HG02610 (cell line): ENCODE data around the gene RIMBP2.

Experiments
- ATAC-seq: cut with Tn5 transposase; IDR thresholded peaks from one replicate; pipeline ENCODE4 v1.9.1; 2021; ENCODE audit warnings: mild to moderate bottlenecking, moderate library complexity; ENCODE audit not compliant: unreplicated experiment

The RIMBP2 gene

DNA sequence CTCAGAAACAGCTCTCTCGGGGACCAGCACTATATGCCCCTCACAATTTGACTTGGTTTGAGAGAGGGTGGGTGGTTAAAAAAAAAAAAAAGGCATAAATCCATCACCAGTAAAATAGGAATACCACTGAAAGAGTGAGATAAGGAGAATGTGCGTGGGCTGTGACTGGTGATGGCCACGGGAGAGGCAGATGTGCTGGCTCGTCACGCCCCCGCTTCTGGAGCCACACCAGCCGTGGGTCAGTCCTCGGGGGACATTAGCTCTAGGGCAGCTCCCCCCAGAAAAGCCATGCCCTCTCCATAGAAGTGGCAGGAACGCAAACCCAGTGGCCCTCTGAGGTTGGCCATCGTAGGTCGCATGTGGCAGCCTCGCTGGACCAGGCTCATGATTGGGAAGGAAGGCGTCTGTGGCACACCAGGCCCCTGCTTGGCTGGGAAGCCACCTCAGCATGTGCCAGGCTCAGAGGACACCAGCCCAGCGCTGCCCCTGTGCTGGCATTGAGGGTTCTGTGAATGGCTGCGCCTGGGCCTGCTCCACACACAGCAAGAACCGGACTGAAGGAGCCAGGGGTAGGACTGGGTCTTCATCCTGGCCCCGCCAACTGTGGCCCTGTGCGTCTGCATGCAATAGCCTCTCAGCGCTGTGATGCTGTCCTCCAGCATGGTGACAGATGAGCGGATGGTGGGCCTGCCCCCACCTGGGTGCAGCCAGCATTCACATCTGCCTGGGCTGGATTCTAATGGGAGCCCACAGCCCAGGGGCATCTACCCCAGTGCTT, 267.9 kb downstream of the RIMBP2 start:
- no peak for ATAC-seq

- no peak for ATAC-seq
These were observed 268.5 kb downstream of the RIMBP2 start for GRCh38 chr12:130447655-130447965.

DNA sequence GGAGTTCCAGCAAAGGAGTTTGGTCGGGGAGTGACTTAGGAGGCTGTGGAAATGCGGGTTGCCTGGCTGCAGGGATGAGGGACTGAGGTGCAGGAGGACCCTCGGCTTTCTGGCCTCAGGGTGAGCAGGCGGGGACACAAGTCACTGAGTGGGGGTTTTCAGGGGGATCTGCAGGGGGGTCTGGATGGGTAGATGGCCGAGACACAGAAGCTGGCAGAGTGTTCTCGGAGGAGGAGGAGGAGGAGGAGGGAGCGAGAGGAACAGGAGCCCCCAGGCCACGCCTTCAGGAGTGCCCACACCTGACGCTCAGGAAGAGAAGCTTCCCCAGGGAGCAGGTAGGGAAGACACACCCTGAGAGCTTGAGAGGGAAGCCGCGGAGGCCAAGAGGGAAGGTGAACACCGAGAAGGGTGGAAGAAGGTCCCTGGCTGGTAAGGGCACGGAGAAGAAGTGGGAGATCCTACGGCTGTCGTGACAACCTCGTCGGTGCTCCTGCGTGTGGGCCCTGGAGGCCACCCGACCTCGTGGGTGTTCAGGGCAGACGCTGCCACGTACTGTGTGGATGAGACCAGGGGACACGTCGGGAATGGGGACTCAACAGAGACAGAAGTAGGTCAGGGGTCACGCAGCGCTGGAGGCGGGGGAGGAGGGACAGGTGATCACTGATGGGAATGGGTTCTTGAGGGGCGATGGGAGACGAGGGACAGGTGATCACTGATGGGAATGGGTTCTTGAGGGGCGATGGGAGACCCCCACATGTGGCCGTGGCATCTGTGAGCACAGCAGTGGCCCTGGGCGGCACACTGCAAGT, 269.0 kb downstream of the RIMBP2 start:
- no peak for ATAC-seq

- ATAC-seq, result no peak
These were observed 271.1 kb downstream of the RIMBP2 start for GRCh38 chr12:130444986-130445385.

- ATAC-seq, result no peak
These were observed 272.0 kb downstream of the RIMBP2 start for GRCh38 chr12:130444061-130444460.

DNA sequence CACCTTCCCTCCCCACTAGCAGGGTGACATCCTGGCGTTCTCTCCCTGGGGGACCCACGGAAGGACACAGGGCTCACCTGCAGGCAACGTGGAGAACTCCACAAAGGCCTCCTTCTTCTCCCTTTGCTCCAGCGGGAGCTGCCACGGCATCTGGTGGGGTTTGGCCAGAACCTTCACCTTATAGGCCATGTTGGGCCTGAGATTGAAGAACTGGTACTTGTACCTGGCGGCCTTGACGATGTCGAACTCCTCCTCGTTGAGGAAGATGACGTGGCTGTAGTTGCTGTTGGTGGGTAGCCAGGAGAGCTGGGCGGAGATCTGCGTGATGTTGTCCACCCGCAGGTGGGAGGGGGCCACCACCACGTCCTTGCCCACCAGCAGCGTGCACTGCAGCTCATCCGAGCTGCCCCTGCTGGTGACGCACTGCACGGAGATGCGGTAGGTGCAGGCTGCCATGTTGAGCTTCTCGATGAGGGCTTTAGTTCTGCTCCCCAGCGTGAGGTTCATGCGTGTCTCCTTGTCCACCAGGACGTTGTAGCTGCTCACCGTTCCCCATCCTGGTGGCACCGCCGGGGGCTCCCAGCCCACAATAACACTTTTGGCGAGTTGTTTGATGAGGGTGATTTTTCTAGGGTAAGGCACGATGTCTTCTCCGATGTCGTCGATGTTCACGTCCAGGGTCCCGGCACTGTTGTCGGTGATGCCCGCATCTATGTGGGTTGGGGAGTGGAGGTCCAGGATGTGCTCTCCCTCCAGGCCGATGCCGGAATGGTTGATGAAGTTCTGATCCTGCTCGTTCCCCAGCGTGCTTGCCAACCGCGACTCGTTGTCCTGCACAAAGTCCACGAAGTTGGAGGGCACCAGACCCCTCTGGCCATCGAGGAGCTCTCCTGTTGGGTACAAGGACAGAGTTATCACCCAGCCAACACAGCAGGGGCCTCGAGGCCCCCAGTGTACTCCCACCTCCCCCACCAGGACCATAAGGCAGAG, 274.0 kb downstream of the RIMBP2 start:
- ATAC-seq, result no peak

GRCh38 chr12:130440411-130441080, 275.6 kb downstream of the RIMBP2 start:
- no peak for ATAC-seq

GRCh38 chr12:130439250-130439649, 276.8 kb downstream of the RIMBP2 start:
- no peak for ATAC-seq

GRCh38 chr12:130438711-130439110, 277.4 kb downstream of the RIMBP2 start:
- no peak for ATAC-seq

DNA sequence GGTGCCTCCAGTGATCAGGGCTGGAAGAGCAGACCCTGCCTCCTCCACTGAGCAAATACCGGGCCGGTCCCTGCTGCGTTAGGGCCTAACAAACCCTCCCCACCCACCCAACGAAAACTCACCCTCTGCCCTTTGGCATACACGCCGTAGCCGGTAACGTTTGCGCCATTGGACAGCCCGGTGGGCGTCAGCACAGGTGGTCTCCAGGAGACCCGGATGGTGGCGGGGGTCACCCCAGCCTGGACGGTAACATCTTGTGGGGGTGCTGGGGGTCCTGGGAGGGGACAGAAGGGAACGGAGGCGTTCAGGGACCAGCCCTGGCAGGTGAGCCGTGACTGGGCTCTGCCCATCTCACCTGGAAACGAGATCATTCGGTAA, 277.9 kb downstream of the RIMBP2 start:
- ATAC-seq, result no peak

DNA sequence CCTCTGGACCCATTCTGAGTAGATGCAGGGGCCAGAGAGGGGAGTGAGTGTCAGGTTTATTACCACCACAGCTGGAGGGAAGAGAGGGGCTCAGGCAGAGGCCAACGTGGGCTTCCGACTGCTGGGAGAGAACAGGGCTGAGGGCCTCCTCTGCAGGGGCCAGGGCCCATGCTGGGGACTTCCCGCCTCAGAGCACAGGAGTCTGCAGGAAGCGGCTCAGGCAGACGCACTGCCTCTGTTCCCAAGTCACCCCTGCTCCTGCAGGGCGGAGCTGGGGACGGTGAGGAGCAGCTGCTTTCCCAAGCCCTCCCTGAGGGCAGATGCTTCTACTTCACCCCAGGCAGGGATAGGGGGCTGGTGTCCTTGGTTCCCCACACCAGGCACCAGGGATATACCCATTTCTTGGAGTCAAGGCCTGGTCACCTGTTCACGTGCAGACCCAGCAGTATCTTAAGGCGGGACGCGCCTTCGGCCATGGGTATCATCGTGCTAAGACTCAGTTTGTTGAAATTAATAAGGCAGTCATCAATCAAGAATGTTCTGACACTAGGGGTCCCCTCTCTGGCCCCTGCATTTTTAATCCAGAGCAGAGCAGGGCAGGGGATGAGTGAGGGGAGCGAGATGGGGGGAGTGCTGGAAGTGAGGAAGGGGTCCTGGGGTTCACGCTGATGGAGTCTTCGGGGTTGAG, 278.4 kb downstream of the RIMBP2 start:
- no peak for ATAC-seq

DNA sequence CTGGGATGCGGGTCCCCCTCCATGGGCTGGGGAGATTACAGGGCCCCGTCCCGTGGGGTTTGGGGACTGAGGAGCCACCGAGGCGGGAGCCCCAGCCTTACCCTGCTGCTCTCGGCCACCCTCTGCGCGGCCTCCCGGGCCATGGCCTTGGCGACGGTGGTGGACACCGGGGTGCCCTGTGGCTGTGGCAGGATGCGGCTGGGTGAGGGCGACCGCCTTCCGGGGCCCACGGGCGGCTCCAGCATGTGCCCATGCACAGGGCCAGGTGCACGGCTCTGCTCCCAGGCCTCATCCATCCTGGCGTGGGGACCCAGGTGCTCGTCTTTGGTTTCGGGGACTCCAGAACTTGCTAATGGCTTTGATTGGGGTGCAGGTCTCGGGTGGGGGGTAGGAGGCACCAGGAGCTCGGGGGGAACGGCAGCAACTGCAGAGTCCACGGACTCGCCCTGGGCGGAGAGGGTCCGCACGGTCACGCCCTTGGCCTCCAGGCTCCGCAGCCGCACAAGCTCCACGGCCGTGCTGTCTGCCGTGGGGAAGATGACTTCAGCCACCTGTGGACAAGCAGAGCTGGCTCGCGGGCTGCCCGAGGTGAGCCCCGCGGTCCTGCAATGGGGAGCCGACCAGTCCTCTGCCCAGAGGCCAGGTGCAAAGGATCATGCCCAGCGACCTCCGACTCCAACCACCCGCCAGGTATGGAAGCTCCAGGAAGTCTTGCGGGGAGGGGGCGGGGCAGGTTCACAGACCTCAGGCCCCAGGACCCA, 279.2 kb downstream of the RIMBP2 start:
- no peak for ATAC-seq

- ATAC-seq, result no peak
These were observed 280.3 kb downstream of the RIMBP2 start for GRCh38 chr12:130435826-130436225.

DNA sequence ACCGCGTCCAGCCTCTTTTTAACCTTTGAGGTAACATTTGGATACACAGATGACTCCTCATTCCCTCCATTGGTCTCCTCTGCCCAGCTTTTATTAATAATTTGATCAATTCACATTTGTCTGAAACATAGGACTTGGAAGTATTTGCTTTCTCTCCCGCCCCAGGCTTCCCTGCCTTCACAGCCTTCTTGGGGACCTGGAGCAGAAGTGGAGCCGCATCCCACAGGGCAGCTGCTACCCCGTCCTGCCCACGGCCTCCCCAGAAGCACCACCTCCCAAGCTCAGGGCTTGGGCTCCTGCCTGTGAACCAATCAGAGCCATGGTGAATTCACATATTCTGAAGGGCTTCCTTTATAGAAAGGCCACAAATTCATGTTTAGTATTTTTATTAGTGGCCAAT, 280.8 kb downstream of the RIMBP2 start:
- no peak for ATAC-seq

GRCh38 chr12:130434560-130434959, 281.5 kb downstream of the RIMBP2 start:
- no peak for ATAC-seq

DNA sequence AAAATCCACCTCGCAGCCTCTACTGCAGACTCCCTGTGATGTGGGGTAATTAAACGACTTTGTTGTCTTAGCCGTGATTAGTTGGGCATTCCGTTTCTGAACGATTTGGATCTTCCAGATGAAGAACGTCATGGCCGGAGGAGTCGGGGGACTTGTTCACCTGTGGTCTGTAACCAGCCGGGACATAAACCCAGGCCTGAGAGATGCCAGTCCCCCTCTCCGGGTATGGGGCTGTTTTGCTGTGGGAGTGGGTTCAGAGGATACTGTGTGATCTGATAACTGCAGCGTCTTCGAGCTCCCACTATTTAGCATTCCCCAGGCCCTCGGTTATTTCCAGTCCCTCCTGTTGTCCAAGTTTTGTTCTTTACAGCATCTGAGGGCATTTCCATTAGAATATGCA, 282.3 kb downstream of the RIMBP2 start:
- no peak for ATAC-seq

GRCh38 chr12:130433411-130433810, 282.7 kb downstream of the RIMBP2 start:
- ATAC-seq, result no peak

DNA sequence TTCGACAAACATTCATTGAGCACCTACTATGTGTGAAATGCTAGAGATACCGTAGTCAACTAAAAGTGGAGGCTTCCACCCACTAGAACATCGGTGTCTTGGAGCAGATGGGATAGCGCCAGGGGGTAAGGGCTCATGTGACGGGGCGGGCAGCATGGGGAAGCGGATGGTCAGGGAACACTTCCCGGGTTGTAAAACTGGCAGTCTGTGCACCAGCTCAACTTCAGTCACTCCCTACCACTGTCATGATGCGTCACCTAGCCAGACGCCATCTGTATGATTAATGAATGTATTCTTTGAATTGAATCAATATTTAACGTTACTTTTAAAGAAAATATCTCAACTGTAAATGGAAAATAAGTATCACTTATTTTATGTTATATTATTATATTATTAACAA, 284.9 kb downstream of the RIMBP2 start:
- no peak for ATAC-seq
